OCI-LY7 (cell line): ENCODE results near the gene HOXD8.

Source experiments
- EZH2phosphoT487 ChIP-seq: fragments of 200-600 bp; sonication (generic); IDR thresholded peaks from 2 replicates; pipeline ENCODE4 v1.6.1; 2018; ENCODE audit warnings: low read depth, borderline replicate concordance, mild to moderate bottlenecking, mixed run types, antibody characterized with exemption, low read length, moderate library complexity, mixed read lengths
- TF ChIP-seq, protein P1 (sequence below): fragments of 200-600 bp; sonication (generic); conservative IDR thresholded peaks from 2 replicates; pipeline ENCODE4 v1.5.1; 2014; ENCODE audit warnings: mild to moderate bottlenecking, antibody characterized with exemption, low read length, moderate library complexity, mixed read lengths

GRCh38 chr2:176109192-176109901, 20.2 kb upstream of the HOXD8 start:
- TF ChIP-seq, protein P1, sequence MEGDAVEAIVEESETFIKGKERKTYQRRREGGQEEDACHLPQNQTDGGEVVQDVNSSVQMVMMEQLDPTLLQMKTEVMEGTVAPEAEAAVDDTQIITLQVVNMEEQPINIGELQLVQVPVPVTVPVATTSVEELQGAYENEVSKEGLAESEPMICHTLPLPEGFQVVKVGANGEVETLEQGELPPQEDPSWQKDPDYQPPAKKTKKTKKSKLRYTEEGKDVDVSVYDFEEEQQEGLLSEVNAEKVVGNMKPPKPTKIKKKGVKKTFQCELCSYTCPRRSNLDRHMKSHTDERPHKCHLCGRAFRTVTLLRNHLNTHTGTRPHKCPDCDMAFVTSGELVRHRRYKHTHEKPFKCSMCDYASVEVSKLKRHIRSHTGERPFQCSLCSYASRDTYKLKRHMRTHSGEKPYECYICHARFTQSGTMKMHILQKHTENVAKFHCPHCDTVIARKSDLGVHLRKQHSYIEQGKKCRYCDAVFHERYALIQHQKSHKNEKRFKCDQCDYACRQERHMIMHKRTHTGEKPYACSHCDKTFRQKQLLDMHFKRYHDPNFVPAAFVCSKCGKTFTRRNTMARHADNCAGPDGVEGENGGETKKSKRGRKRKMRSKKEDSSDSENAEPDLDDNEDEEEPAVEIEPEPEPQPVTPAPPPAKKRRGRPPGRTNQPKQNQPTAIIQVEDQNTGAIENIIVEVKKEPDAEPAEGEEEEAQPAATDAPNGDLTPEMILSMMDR: no peak
- TF ChIP-seq EZH2phosphoT487: no peak
